ENCODE data around the gene GRIK2.

DNA sequence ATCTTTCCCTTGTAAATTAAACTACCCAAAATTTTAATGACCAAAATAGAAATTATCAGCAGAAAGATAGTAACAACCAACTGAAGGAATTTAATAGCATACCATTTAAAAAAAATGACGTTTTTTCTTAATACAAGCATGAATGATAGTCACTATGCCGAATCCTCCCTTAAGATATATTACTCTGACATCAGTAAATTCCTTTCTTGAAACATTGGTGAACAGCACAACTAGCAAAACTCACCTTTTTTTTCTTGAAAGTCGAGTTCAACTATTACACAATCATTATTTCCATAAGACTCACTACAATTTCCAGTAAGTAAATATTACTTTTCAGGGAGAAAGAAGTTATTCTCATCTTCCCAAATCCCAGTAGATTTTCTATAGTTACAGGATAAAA, 433.2 kb downstream of the GRIK2 start:
- no peak for TF ChIP-seq POLR2A (IDR thresholded peaks at IDR 0.05; ENCODE audit: low read depth, low read length)
- no peak for TF ChIP-seq TAF1 (IDR thresholded peaks at IDR 0.05; ENCODE audit: borderline replicate concordance, low read depth, low read length)

Data from GM12892 (cell line).